ENCODE measurements around the gene GEN1. TPM values are rescaled to one million over a fixed set of nuclear protein-coding genes. Genes with fewer than 3 reads are reported as not detected.

GEN1 gene
- polyA plus RNA-seq, 1 donor from 2014 or later = 9.4 TPM

GRCh38 chr2:17821080-17821479, 67.1 kb downstream of the GEN1 start:
- Histone ChIP-seq H3K4me3 (ENCODE audit: low read length) (no peak overlapping the region), H3K27me3 (ENCODE audit: insufficient read depth, low read depth, low read length) (no peaks in the 10 kb centered on the region), H3K9me2 (ENCODE audit: insufficient read depth, low read length) (no peaks in the 10 kb centered on the region), H3K27ac (ENCODE audit: low read length) (no peak overlapping the region), H3F3A (ENCODE audit: insufficient read depth, low read length, poor library complexity, severe bottlenecking) (no peaks in the 10 kb centered on the region), H3K9me3 (ENCODE audit: low read length) (no peaks in the 10 kb centered on the region), H2AFZ (ENCODE audit: low read depth, low read length) (no peak overlapping the region), H3K79me2 (replicated peaks; ENCODE audit: insufficient read depth, low read length) (no peaks in the 10 kb centered on the region), H3K4me2 (ENCODE audit: low read length) (no peak overlapping the region), H4K20me1 (ENCODE audit: insufficient read depth) (no peaks in the 10 kb centered on the region), H3K36me3 (ENCODE audit: insufficient read depth, low read length) (no peaks in the 10 kb centered on the region), H3K9ac (ENCODE audit: low read length) (no peak overlapping the region)
- no peak for TF ChIP-seq MXI1 (conservative IDR thresholded peaks at IDR 0.05; ENCODE audit: poor library complexity, severe bottlenecking)
- TF ChIP-seq POLR2AphosphoS5 (IDR thresholded peaks at IDR 0.05) = no peak
- no peak for TF ChIP-seq SMC3 (conservative IDR thresholded peaks at IDR 0.05; ENCODE audit: poor library complexity)
- no peak for TF ChIP-seq RAD21 (conservative IDR thresholded peaks at IDR 0.05)
- TF ChIP-seq TAF1 (IDR thresholded peaks at IDR 0.05; ENCODE audit: low read depth) = no peak
- TF ChIP-seq REST (IDR thresholded peaks at IDR 0.05; ENCODE audit: borderline replicate concordance) = no peak
- TF ChIP-seq EZH2 (IDR thresholded peaks at IDR 0.05; ENCODE audit: borderline replicate concordance, insufficient read depth, low read length, poor library complexity, severe bottlenecking) = no peak
- no peak for TF ChIP-seq EP300 (conservative IDR thresholded peaks at IDR 0.05; ENCODE audit: poor library complexity, severe bottlenecking)
- TF ChIP-seq CTCF (IDR thresholded peaks at IDR 0.05; ENCODE audit: poor library complexity, severe bottlenecking) = no peak

- no peaks in the 10 kb centered on the region for H3K27me3 ChIP-seq (ENCODE audit: insufficient read depth, low read depth, low read length)
- H3K27ac ChIP-seq (ENCODE audit: low read length) = no peak overlapping the region
Observed at GRCh38 chr2:17821535-17822444, 67.9 kb downstream of the GEN1 start.

More at GRCh38 chr2:17821535-17822444, 67.9 kb downstream of the GEN1 start:
- H4K20me1 ChIP-seq (ENCODE audit: insufficient read depth) = no peaks in the 10 kb centered on the region
- no peaks in the 10 kb centered on the region for H3K9me3 ChIP-seq (ENCODE audit: low read length)
- H3K9me2 ChIP-seq (ENCODE audit: insufficient read depth, low read length) = no peaks in the 10 kb centered on the region
- TF ChIP-seq MXI1 (conservative IDR thresholded peaks at IDR 0.05; ENCODE audit: poor library complexity, severe bottlenecking) = no peak
- TF ChIP-seq REST (IDR thresholded peaks at IDR 0.05; ENCODE audit: borderline replicate concordance) = no peak
- no peak for TF ChIP-seq RAD21 (conservative IDR thresholded peaks at IDR 0.05)
- no peak for TF ChIP-seq EZH2 (IDR thresholded peaks at IDR 0.05; ENCODE audit: borderline replicate concordance, insufficient read depth, low read length, poor library complexity, severe bottlenecking)
- no peaks in the 10 kb centered on the region for H3K36me3 ChIP-seq (ENCODE audit: insufficient read depth, low read length)
- no peak overlapping the region for H3K4me2 ChIP-seq (ENCODE audit: low read length)
- H3F3A ChIP-seq (ENCODE audit: insufficient read depth, low read length, poor library complexity, severe bottlenecking) = no peaks in the 10 kb centered on the region
- no peak overlapping the region for H2AFZ ChIP-seq (ENCODE audit: low read depth, low read length)
- H3K79me2 ChIP-seq (replicated peaks; ENCODE audit: insufficient read depth, low read length) = no peaks in the 10 kb centered on the region
- no peak overlapping the region for H3K4me3 ChIP-seq (ENCODE audit: low read length)
- H3K9ac ChIP-seq (ENCODE audit: low read length) = no peak overlapping the region

Measured in neural cell (in vitro differentiated cells).